Measurements from ENCODE around the gene MAPK7.

- no peak for TF ChIP-seq EZH2phosphoT487 (IDR thresholded peaks at IDR 0.05; ENCODE audit: insufficient read depth, low read depth)
- no peak for TF ChIP-seq EZH2 (IDR thresholded peaks at IDR 0.05; ENCODE audit: insufficient read depth, poor library complexity, severe bottlenecking)
Observed at GRCh38 chr17:19388791-19389785, 10.8 kb downstream of the MAPK7 start.

Measured in GM23248 (cell line).